ENCODE data around the gene ADCY2.

Gene ADCY2

DNA sequence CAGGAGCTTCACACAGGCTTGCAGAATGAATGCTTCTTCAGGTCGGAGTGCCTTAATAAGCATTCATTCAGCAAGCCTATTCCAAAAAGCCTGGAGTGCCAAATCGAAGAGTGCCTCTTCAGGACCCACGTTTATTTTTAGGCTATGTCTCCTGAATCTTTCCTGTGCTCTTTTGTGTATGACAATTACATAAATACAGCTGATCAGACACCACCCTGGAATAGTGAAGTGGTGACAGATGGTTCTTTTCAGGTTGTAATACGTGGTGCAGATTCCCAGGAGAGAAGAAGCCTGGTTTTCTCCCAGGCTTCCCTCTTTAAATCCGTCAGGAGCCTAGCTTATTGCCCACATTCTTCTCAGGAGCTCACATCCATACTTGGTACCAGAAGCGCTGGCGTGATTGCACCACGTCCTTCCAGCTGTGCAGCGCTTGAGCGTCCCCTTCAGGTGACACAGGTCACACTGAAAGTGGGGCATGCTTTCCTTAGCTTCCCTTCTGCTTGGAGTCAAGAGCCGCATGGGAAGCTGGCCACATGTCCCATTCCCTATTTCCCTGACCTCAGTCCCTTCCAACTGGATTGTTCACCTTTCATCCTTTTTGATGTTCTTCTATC is 123.1 kb downstream of the ADCY2 start:
- no peak for DNase-seq

DNA sequence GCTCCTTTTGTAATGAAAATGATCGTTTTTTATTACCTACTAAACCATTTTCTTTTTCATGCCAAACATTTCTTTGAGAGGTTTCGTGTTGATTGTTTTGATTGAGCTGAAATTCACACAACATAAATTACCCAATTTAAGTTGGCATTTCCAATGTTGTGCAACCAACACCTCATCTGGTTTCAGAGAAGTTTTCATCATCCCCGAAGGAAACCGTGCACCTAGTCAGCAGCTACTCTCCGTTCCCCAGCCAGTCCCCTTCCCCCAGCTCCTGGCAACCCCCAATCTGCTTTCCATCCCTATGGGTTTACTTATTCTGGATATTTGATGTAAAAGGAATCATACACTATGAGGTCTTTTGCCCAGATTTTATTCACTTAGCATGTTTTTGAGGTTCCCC is 123.6 kb downstream of the ADCY2 start:
- no peak for DNase-seq

DNA sequence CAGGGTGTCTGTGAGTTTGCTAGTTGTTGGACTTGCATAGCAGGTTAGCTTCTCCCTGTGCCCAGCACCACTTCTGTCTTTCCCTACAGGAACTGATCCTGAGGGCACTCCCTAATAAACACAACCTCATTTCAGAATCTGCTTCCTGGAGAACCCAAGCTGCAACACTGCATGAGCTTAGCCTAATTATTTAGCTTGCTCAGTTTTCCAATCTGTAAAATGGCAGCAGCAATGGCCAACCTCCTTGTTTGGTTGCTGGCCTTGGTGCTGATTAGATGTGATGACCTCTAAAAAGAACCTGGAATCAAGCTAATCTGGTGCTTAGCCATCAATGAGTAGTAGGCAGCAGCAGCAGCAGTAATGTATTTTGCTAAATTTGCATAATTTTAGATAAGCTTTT is 133.9 kb downstream of the ADCY2 start:
- no peak for DNase-seq

DNA sequence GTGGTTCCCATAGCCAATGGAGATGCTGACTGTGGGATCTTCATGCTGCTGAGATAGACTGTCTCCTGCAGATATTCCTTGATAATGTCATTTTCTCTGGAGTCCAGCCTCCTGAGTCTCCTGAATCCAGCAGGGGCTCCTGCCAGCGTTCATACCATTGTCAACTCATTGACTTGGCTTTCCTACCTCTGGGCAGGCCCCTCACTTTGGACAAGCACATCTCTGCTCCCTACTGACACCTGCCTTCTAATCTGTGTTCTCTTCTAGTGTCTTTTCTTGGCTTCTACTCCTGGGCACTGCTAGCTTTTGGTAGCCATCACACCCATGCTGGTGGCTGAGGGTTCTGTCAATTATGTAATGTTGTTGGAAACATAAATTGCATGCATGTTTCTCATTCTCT is 138.0 kb downstream of the ADCY2 start:
- DNase-seq = no peak

DNA sequence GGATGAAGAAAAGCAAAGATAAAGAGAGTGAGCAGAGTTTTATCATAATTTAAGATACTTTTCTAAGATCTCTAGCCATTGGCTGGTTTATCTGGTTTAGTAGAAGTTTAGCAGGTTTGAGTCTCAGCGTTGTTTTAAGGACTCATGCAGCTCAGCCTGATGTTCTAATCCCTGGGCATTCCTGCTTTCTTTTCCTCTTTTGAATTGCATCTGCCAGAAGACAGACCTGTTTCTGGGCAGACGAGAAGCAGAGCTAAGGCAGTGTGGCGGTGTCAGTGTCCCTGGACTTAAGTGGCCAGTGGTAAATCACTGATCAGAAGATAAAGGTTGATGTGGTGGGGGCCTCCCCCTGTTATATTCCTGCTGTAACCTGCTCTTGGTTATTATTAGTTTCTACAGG is 138.6 kb downstream of the ADCY2 start:
- DNase-seq = no peak

DNA sequence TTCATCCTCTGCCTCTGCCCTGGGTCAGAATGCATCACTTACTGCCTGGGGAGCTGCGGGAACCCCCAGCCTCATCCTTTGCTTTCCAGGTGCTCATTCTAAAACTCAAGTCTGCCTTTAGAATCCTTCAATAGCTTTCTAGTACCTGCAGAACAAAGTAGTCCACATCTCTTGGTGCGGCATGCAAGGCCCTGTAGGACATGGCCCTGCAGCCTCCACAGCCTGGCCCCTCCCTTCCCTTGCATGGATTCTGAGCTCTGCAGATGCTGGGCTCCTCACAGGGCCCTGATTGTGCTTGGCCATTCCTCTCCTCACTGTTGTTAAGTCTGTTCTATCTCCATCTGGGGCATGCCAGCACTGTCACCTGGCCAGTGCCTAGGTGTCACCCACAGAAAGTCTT is 141.6 kb downstream of the ADCY2 start:
- DNase-seq = no peak

DNA sequence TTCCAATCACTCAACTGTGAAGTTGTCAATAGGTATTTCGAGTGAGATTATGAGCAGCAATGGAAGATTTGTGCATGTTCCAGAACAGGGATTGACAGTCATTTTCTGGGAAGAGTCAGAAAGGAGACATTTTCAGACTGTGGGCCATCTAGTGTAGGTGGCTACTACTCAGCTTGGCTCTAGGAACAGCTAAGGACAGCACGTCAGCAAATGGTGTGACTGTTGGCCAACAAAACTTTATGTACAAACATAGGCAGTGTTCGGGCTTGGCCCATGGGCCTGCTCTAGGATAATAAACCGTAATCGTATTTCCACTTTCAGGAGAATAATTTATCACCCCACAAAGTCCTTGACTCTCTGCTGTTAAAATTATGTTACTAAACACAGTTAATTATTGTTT is 143.6 kb downstream of the ADCY2 start:
- no peak for DNase-seq

DNA sequence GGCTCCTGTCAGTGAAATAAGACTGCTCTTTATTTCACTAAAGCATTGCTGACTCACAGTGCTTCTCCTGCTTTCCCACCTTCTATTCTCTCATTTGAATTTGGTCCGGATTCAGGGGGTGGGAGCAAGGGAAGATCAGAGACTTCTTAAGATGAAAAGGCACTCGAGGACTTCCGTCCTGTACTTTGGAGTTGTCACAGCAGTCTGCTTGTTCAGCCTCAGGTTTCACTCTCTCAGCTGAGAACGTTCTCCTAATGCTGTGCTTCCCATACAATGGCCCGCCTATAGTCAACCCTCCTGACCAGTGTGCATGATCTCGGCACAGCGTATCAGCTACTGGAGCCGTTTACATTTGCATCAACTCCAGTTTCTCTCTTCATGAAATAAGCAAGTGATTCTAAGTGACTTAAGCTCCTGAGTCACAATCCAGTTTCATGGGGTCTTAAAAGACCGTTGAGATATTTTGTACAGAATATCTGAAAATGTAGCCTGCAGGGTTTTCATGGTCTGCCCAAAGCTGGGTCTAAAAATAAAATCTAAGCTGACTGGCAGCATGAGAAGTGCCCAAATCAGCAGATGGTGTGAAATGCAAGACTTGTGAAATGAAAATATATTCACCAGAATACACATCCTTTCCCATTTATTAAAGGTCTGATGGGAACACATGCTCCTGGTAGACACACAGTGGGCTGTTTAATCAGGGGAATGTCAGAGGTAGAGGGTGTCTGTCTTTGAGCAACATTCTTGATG is 145.0 kb downstream of the ADCY2 start:
- DNase-seq = no peak

DNA sequence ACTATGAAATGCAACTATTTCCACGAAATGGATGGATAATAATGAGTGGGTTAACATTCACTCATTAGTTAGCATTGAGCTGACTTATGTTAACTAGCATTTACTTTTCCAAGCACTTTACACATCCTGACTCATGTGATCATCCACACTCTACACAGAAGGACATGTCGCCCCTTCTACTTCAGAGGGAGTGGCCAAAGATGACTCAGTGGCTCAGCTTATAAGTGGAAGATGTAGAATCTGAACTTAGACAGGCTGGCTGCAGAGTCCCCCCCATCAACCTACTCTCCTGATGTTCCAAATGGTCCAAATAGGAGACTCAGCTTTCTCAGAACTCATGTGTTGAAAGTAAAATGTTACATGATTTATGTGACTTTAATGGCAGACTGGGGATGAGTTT is 146.0 kb downstream of the ADCY2 start:
- DNase-seq = no peak

DNA sequence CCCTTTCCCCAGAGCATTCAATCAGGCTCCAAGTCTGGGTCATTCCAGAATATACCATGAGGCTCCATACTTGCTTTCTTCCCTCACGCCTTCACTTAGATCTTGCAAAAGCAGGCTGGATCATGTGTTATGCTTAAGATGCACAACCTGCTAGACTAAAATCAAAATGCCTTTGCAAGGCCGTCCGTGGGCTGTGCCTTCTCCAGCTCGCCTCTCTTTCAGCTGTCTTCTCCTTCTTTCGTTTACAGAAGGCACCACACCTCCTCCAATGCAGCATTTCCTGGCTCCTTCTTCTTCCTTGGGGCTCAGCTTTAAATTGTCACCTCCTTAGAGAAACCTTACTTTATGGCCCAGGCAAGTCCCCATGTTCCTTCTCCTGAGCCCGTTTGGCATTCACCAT is 150.6 kb downstream of the ADCY2 start:
- DNase-seq = no peak

DNA sequence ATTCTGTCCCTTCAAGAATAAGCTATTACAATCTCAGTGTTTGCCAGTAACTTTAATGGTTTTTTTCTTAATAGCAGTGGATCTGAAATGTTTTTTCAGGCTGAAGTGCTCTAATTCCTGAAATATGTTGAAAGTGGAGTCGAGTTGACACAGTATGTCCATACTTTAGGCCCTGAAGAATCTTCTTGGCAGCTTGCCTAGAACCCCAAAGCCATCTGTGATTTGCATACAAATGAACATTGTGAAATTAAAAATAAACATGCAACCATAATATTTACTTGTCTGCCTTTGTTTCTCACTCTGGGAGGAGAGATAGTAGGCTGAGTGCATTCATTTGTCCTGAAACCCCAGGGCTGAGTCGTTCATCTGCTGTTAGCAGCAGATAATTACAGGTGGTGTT is 152.7 kb downstream of the ADCY2 start:
- DNase-seq = no peak

DNA sequence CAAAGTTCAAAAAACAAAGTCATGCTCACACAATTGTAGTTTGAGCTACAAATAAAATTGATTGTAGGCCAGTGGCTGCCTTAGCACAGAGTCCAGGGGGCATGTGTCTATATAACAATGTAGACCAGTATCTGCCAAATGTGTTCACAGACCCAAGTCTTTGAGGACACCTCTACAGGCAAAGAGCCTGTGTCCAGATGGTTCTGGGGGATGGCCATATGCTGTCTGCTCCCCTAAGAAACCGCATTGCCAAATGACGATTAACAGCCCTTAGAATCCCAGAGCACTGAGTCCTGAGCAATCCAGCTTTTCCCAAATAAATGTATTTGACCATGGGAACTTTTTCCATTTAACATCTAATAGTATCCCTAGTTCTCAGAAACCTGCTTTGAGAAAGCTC is 169.6 kb downstream of the ADCY2 start:
- peak in 1 of 2 experiments; percentile 50 for DNase-seq

DNA sequence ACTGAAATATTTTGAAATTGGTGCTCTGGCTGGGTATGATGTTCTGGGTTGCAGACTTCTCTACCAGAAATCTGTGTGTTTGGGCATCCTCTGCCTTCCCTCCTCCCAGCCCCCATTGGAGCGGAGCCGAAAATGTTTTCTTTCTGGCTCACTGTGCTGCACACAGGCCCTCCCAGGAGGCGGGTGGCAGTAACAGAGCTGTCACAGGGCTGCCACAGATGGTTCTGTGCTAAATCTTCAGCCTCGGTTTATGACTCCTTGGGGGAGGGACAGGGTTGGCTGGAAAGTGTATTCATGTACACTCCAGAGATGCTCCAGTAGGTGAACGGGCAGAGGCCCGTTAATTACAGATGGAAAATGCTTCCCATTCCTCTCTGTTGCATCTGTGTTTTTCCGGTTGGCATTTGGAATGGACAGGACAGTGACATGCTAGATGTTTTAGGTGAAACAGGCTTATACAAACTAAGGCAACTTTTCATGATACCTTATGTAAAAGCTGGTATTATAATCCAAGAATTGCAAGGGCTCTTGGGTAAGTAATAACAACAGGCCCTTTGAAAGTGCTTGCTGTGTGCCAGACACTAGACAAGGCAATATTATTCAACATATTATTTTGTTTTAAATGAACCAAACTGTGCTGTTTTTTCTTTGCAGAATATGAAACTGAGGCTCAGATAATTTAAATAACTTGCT is 180.2 kb downstream of the ADCY2 start:
- peak in 1 of 2 experiments; percentile 52 for DNase-seq

DNA sequence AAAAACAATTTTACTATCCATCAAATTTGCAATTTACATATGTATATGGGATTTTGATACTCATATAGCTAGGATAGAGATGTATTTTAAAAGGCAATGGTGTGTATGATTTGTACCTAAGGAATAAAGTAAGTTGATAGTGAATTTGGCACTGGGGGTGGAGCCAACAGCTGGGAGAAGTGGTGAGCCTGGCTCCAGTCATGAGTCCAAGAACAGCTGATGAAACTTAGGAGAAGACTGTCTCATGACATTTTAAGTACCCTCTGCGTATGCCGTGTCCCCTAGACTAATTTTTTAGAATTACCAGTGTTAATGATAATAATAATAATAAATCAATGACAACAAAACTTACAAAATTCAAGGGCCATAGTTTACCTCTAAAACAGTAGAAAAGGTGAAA is 181.4 kb downstream of the ADCY2 start:
- no peak for DNase-seq

DNA sequence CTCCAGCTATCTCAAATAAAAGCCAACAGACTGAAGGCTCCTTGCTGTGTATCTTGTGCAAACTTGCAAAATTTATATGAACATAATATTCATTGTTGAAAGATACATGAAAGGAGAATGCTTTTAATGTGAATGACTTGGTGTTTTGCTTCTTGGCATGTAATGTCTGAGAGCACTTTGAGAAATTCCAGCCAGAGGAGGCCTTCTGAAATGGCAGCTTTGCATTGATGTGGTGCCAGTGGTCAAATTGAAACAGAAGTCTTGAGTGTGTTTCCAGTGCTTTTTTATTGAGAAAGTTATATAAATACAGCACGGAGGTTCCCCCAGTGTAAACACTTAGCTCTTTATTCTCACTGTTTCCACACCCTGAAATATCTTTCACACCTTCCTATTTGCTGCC is 182.1 kb downstream of the ADCY2 start:
- DNase-seq = no peak

DNA sequence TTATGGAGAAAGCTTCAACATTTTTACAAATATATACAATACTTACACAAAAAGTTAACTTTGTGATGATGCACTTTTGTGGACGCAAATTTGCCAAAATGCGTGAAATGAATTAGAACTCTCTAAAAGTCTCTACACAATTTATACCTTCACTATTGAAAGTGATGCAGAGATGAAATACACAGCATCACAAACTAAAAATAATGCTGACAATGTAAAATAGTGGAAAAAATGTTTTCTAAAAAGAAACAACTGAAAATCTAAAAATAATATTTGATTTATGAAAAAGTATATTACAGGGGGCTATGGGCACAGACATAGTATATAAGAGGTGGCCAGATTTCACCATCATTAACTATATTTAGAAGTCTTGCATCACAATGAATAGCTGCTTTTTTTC is 188.8 kb downstream of the ADCY2 start:
- DNase-seq = no peak

DNA sequence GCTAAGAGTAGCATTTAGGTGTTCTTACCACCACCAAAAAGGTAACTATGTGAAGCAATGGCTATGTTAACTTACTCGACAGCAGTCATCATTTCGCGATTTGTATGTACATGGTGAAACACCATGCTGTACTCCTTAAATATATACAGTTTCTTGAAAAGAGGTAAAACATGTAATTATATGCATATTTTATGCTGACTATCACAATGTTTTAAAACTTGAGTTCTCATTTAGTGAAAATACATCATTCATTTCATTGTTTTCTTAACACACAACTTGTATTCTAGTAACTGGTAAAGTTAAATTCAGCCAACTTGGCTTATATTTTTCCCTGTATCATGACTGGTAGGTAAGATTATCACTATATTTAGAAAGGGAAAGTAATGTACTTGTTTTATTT is 189.9 kb downstream of the ADCY2 start:
- no peak for DNase-seq

DNA sequence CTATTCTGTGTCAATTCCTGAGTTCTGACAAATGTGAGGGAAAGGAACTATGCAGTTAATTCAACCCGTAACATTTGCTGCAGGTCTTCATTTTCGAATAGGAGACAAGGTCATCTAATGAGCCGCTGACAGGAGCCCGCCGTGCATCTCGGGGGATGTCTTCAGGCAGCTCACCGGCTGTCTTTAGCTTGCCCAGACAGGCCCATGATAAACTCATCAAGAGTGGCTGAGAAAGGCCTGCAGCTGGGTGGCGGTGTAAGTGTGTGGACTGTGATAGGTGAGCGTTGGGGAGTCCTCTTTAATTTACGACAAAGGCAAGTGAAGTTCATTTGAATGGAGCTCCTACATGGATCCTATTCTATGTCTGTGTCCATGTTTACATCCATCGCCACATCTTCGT is 190.5 kb downstream of the ADCY2 start:
- DNase-seq = no peak

DNA sequence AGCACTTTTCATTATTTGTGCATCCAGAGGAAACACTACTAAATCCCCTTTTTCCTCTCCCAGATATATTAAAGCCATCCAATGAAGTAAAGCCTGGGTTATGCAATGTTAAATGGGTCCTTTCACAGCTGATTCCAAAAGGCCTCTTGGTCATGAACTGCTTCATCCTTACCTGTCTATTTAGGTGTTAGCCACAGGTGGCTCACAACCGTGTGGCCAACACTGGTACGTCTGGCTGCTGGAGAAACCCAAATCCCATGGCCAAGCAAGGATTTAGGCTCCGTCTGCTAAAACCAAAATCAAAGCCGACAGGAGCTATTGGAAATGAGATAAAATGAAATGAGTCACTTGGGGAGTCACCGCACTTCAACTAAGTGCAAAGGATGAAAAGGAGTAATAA is 193.9 kb downstream of the ADCY2 start:
- DNase-seq = no peak

DNA sequence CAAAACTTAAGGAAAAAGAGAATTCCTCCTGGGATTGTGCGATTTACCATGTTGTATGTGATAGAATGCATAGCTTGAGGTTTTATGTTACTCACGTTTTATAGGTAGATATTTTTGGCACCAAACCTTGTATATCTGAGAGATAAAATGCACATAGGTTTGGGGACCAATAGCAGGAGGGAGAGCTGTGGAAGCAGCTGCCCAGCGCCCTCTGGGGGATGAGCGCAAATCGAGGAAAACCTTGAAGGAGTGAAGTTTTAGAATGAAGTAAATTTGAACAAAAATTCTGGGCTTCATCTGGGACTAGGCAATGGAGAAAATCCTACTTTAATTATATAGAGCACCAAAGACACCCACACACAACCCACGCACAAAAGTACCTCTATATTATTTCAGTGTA is 197.0 kb downstream of the ADCY2 start:
- DNase-seq = no peak

DNA sequence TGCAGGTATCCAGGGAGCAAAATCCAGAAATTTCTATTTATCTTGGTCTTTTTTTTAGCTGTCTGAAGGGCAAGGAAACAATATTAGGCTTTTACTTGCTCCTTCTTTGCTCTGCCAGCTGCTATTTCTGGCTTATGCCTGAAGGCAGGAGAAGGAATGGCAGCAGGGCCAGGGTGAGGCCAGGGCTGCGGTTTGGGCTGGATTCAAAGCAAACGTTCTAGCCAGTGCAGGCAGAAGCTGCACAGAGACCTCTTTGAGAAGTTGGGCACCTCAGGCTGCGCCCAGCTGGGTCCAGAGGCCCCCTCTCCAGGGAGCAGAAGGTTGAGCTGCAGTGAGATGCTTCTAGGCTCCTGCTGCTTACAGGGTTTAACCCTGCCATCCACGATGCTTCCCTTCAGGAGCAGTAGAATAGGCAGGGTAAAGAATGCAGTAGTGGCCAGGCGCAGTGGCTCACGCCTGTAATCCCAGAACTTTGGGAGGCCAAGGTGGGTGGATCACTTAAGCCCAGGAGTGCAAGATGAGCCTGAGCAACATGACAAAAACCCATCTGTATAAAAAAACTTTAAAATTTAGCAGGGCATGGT is 201.2 kb downstream of the ADCY2 start:
- DNase-seq = no peak

DNA sequence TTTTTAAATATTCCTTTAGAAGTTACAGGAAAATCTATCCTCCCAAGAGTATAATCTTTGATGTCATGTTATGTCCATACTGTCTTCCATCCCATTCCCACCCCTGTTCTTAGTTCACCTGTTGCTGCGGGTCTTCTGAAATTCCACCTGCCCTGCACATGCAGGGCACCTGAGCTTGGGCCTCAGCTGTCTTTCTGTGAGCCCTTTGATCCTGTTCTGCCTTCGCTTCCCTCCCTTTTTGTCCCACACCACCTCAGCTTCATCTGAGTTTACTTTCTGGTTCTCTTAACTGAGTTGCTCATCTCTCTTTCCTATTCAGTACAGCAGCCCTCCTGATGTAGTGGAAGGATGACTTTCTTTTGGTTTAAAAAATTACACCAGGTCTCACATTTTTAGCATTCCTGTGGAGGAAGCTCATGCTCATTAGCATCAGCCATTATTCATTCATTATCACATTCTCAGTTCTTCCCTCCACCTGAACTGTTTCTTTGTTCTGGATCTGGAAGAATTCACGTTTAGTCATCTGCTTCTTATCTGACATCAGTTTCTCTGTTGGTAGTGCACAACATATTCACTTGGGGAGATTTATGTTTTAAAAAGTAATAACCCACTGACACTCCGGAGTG is 211.0 kb downstream of the ADCY2 start:
- DNase-seq = no peak

DNA sequence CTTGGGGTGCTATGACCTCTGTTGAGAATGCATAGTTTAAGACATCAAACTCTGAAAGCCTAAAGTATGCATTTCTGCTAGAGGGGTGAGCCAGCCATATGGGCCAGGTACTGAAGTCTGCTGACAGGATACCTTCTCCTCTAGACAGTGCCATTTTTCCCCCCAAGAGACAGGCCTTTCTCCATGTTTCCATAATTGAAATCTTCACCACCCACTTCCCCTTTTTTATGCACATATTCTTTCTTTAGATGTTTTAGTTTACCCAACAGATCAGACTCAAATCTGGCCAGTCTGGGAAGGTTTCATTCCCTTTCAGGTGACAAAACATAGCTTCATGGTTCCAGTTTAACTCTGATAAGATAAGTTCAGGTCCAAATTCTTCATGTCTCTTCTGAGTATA is 212.8 kb downstream of the ADCY2 start:
- no peak for DNase-seq

DNA sequence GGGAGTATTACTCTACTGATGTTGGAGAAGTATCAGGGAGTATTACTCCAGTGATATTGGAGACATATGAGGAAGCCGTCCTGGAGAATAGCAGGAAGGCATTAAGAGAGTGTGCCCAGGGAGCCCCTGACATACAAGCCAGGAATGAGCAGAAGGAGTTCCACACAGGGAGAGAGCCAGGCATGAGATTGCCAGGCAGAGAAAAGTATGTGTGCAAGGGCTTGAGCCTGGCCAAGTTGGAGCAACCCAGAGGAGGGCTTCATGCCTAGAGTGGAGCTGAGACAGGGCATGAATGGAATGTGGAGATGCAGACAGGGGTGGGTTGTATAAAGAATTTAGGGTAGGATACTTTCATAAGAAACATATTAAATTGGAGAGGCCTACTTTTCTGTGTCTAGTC is 213.8 kb downstream of the ADCY2 start:
- DNase-seq = no peak

Measured in cerebellar nuclear complex (tissue), 1 donor.